Activated T-cell treated with anti-CD3 and anti-CD28 coated beads, Interleukin-2, amount 50 U/mL, for 24 hours (primary cell): ENCODE results near the gene TMED10.
"Not testable (repeated sequence)": the region's sequence is repeated elsewhere in the genome, so short reads cannot be mapped to it uniquely, and the experiment has no call there.

Experiments used
- DNase-seq: peaks from one replicate; pipeline ENCODE4 v3.0.0-alpha.2; 2020
- H3K27ac Mint-ChIP-seq: 2 replicates; pipeline ENCODE4 v1.8.0; 2020; ENCODE audit warnings: mild to moderate bottlenecking, mixed read lengths
- H3K27me3 Mint-ChIP-seq: 2 replicates; pipeline ENCODE4 v1.8.0; 2020; ENCODE audit warnings: mixed read lengths
- H3K36me3 Mint-ChIP-seq: 2 replicates; pipeline ENCODE4 v1.8.0; 2020; ENCODE audit warnings: low read depth, mixed read lengths
- H3K4me1 Mint-ChIP-seq: 2 replicates; pipeline ENCODE4 v1.8.0; 2020; ENCODE audit warnings: low read depth, mixed read lengths
- H3K4me3 Mint-ChIP-seq: 2 replicates; pipeline ENCODE4 v1.8.0; 2020; ENCODE audit warnings: mild to moderate bottlenecking, moderate library complexity, mixed read lengths
- H3K9me3 Mint-ChIP-seq: 2 replicates; pipeline ENCODE4 v1.8.0; 2020; ENCODE audit warnings: mixed read lengths

The TMED10 gene

DNA sequence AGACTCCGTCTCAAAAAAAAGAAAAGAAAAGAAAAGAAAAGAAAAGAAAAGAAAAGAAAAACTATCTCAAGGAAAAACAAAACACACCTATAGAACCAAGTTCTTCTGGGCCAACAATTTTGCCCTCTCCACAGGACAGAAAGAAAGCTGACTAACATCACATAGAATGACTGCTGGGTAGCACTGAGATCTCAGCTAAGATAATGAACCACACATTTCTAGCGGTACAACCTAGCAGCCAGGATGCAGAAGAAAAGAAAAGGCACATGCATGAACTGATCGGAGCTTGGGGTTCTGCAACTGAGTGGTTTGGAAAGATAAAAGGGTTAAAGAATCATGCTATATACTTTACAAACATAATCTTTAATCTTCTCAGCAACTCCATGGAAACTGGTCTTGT is 19.5 kb downstream of the TMED10 start:
- H3K27ac Mint-ChIP-seq: peak overlapping the region; percentile 56

DNA sequence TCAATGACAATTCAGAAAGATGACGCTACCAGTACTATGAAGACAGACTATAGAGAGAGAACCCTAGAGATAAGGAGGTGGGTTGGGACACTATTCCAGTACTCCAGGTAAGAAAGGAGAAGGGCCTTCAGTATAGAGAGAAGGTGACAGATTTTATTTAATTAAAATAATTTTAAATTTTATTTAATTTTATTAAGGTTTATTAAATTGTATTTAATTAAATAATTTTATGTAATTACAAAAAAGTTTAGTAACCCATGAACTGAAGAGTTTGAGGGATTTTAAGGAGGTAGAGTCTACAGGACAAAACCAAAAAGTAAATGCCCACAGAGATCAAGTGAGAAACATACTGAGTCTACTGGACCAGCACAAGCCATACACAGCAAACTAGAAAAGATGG is 20.3 kb downstream of the TMED10 start:
- Mint-ChIP-seq H3K9me3 (no peaks in the 10 kb centered on the region), H3K27ac (no peak overlapping the region), H3K4me1 (peaks cover 65% of the 10 kb centered on the region), H3K36me3 (peaks cover 40% of the 10 kb centered on the region), H3K4me3 (no peak overlapping the region), H3K27me3 (no peaks in the 10 kb centered on the region)
- DNase-seq: no peak

More for the DNA sequence above, 19.5 kb downstream of the TMED10 start:
- H3K9me3 Mint-ChIP-seq: no peaks in the 10 kb centered on the region
- H3K4me1 Mint-ChIP-seq: peaks cover 68% of the 10 kb centered on the region
- no peak overlapping the region for H3K4me3 Mint-ChIP-seq
- H3K27me3 Mint-ChIP-seq: no peaks in the 10 kb centered on the region
- H3K36me3 Mint-ChIP-seq: peaks cover 40% of the 10 kb centered on the region
- no peak for DNase-seq

DNA sequence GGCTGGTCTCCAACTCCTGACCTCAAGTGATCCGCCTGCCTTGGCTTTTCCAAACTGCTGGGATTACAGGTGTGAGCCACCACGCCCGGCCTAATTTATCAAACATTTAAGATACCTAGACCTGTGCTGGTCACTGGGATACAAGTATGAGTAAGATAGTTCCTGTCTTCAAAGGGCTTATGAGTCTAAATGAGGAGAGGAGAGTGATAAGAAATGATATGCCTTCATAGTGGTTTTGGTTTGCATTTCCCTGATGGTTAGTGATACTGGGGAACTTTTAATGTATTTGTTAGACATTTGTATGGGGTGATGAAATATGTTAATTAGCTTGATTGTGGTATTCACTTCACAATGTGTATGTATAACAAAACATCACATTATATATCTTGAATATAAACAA is 21.2 kb downstream of the TMED10 start:
- Mint-ChIP-seq H3K27me3 (no peaks in the 10 kb centered on the region), H3K9me3 (no peaks in the 10 kb centered on the region), H3K4me3 (no peak overlapping the region), H3K27ac (peak overlapping the region; percentile 38), H3K4me1 (peaks cover 57% of the 10 kb centered on the region), H3K36me3 (peaks cover 43% of the 10 kb centered on the region)
- DNase-seq: no peak

DNA sequence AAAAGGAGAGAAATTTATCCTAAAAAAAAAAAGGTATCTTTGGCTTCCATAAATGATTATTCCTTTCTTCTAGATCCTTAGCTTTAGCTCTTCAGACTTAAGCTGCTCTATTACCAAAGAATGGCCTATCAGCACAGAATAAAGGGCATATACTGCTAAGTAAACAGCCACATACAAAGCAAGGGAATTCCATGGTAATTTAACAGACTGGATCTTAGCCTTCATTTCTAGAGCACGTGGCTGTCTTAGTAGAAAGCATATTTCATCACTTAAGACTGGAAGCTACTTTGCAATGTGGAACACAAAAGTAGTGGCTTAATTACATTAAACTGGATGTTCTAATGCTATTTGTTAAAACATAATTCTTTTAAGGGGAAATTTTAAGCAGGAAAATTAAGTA is 23.1 kb downstream of the TMED10 start:
- Mint-ChIP-seq H3K27ac (no peak overlapping the region), H3K36me3 (peaks cover 47% of the 10 kb centered on the region), H3K4me1 (peaks cover 52% of the 10 kb centered on the region), H3K4me3 (no peak overlapping the region), H3K9me3 (no peaks in the 10 kb centered on the region), H3K27me3 (no peaks in the 10 kb centered on the region)
- no peak for DNase-seq

DNA sequence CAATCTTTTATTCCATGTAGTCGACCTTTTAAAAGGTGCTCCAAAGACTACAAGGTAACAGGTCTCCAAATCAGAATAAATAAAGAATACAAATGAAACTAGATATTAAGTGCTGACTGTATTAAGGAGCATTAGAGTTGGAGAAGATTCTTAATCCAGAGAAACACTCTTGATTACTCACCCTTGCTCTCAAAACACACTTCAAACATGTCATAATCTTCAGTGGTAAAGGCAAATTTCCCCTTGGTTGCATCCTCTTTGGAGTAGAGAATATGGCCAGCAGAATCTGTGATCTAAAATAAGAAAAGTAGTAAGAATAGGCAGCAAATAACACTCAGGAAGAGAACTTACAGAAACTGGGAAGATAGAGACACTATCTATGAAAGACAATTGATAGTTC is 24.6 kb downstream of the TMED10 start:
- DNase-seq: no peak
- no peak overlapping the region for H3K27ac Mint-ChIP-seq
- peaks cover 46% of the 10 kb centered on the region for H3K4me1 Mint-ChIP-seq
- H3K36me3 Mint-ChIP-seq: peaks cover 44% of the 10 kb centered on the region
- H3K27me3 Mint-ChIP-seq: no peaks in the 10 kb centered on the region
- H3K4me3 Mint-ChIP-seq: no peak overlapping the region
- H3K9me3 Mint-ChIP-seq: no peaks in the 10 kb centered on the region

DNA sequence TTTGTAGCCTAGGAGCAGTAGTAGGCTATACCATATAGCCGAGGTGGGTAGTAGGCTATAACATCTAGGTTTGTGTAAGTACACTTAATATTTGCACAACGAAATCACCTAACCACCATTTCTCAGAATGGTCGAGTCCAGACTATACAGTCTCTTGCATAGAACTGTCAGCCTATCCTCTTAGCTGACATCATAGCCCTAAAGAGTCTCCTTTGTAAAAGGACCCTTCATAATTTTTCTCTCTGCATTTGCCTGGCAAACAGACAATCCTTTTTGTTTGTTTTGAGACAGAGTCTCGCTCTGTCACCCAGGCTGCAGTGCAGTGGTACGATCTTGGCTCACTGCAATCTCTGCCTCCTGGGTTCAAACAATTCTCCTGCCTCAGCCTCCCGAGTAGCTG is 25.8 kb downstream of the TMED10 start:
- Mint-ChIP-seq H3K4me1 (peaks cover 45% of the 10 kb centered on the region), H3K36me3 (peaks cover 53% of the 10 kb centered on the region)
- not testable (repeated sequence) for H3K27me3 Mint-ChIP-seq, H3K27ac Mint-ChIP-seq, DNase-seq, H3K9me3 Mint-ChIP-seq, H3K4me3 Mint-ChIP-seq

DNA sequence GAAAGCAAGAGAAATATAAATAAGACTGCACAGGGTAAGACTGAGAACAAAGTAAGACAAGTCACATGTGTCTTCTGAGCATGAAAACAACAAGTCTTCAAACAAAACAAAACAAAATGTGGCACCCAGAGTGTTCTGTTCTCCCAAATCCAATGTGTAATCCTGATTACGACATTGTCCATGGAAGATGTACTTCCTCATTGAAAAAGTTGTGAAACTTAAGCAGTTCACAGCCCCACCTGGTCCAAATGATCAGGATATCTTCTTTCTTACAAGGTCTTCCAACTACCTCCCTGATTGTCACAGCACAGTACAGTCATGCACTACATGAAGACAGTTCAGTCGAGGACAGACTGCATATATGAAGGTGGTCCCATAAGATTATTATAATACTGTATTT is 26.3 kb downstream of the TMED10 start:
- Mint-ChIP-seq H3K4me3 (no peak overlapping the region), H3K9me3 (no peaks in the 10 kb centered on the region), H3K4me1 (peaks cover 44% of the 10 kb centered on the region), H3K36me3 (peaks cover 54% of the 10 kb centered on the region), H3K27ac (no peak overlapping the region), H3K27me3 (no peaks in the 10 kb centered on the region)
- DNase-seq: no peak

DNA sequence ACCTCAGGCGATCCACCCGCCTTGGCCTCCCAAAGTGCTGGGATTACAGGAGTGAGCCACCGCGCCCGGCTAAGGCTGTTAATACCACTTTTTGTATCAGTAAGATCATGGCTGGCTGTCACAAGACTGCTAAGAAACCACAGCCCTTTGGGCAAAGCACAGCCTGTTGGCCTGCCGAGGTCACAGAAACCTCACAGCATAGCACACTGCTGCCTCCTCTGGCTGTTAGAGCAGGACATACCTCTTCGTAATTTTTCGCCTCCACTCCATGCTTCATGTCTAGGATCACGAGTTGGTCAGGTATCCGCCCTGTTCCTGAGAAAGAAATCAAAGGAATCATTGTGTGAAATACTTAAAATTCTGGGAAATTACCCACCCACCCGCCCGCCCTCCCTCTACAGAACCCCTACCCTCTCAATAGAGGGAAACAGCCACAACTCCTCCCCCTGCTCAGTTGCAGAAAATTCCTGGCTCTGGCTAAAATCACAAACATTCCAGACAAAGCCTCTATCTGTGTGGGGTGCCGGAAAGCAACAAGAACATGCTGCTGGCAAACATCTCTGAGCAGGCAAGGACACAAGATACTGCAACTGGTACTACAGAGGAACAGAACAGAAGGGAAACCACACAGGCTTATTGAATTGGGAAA is 28.9 kb downstream of the TMED10 start:
- peak overlapping the region; percentile 63 for H3K27ac Mint-ChIP-seq

DNA sequence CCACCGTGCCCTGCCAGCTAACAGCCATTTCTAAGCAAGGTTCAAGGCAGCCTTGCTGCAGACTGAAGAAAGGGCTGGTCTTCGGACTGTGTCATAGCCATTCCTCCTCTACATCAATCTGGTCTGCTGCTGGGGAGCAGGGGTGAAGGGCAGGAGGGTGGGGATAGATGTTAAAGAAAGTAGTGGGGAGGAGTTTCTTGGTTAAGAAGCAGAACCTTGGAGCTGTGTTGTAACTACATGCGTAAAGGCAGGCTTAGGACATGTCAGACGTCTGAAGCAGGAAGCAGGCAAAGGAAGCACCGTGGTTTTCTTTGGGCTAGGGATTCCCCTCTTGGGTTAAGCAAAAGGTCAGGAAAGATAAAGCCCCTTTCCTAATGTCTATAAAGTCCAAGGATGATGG is 31.5 kb downstream of the TMED10 start:
- H3K27me3 Mint-ChIP-seq: no peaks in the 10 kb centered on the region
- peaks cover 59% of the 10 kb centered on the region for H3K4me1 Mint-ChIP-seq
- no peak for DNase-seq
- H3K9me3 Mint-ChIP-seq: no peaks in the 10 kb centered on the region
- H3K36me3 Mint-ChIP-seq: peaks cover 52% of the 10 kb centered on the region
- H3K4me3 Mint-ChIP-seq: no peak overlapping the region
- peak overlapping the region; percentile 1 for H3K27ac Mint-ChIP-seq

More for the DNA sequence above, 28.9 kb downstream of the TMED10 start:
- H3K36me3 Mint-ChIP-seq: peaks cover 71% of the 10 kb centered on the region
- DNase-seq: no peak
- H3K9me3 Mint-ChIP-seq: no peaks in the 10 kb centered on the region
- H3K4me1 Mint-ChIP-seq: peaks cover 55% of the 10 kb centered on the region
- no peaks in the 10 kb centered on the region for H3K27me3 Mint-ChIP-seq
- no peak overlapping the region for H3K4me3 Mint-ChIP-seq

DNA sequence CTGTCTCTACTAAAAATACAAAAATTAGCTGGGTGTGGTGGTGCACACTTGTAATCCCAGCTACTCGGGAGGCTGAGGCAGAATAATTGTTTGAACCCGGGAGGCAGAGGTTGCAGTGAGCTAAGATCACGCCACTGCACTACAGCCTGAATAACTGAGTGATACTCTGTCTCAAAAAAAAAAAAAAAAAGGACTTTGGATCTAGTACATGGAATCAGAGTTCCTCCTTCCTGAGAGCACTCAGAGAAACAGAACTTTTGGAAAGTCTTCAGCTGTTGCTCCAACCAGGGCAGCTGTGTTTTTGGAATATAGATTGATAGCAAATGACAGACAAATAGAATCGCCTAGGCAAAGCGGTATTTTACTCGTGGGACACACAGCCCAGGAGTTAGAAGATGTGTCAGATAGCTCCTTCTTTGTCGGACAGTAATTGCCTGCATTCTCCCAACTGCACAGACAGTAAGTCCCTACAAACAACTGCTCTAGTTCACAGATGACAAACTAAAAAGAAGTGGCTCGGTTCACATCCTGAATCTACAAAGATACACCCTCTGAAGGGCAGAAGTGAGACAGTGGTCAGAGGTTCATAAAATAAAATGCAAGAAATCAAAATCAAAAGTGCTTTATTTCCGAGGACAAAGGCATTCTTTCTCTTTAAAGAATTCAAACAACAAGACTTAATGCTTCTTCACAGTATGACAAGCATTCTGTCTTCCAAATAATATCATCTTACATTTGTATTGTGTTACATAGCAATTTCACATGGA is 32.5 kb downstream of the TMED10 start:
- H3K4me3 Mint-ChIP-seq: no peak overlapping the region
- no peaks in the 10 kb centered on the region for H3K27me3 Mint-ChIP-seq
- DNase-seq: no peak
- no peak overlapping the region for H3K27ac Mint-ChIP-seq
- H3K4me1 Mint-ChIP-seq: peaks cover 63% of the 10 kb centered on the region
- peaks cover 52% of the 10 kb centered on the region for H3K36me3 Mint-ChIP-seq
- no peaks in the 10 kb centered on the region for H3K9me3 Mint-ChIP-seq

DNA sequence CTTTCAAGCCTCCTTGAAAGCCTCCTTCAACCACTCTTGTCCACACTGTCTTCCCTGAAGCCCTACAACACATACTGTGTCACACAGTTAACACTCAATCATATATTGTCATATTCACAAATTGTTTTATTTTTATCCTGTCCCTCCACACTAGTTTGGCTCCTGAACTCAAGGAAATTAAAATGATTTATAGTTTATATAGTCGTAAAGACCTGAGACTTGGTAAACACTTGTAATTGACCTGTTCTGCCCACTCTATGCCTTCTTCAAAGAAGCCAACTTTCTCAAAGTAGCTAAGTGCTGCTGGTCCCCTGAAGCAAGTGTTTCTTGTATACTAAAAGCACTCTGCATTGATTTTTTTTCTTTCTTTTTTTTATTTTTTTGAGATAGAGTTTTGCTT is 33.9 kb downstream of the TMED10 start:
- Mint-ChIP-seq H3K9me3 (no peaks in the 10 kb centered on the region), H3K36me3 (peaks cover 51% of the 10 kb centered on the region), H3K27me3 (no peaks in the 10 kb centered on the region), H3K4me1 (peaks cover 66% of the 10 kb centered on the region), H3K4me3 (no peak overlapping the region), H3K27ac (peak overlapping the region; percentile 6)
- no peak for DNase-seq

DNA sequence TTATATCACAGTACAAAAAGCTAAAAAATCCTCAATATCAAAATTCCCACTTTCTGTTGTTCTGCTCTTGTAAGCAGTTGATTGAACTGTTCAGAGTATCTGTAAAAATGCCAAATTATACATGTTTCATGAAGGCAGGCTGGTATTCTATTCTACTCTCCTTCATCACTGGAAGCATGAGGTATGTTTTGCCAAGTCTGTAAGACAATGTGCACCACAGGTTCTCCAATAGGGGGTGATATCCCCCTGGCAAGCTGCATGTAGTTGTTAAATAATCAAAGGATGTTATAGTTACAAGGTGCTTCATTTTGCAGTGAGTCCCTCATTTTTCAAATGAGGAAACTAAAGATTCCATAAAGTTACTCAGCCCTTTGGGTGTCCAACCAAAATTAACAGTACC is 34.4 kb downstream of the TMED10 start:
- Mint-ChIP-seq H3K4me1 (peaks cover 66% of the 10 kb centered on the region), H3K4me3 (no peak overlapping the region), H3K27me3 (no peaks in the 10 kb centered on the region), H3K27ac (peak overlapping the region; percentile 27), H3K9me3 (no peaks in the 10 kb centered on the region), H3K36me3 (peaks cover 50% of the 10 kb centered on the region)
- no peak for DNase-seq

DNA sequence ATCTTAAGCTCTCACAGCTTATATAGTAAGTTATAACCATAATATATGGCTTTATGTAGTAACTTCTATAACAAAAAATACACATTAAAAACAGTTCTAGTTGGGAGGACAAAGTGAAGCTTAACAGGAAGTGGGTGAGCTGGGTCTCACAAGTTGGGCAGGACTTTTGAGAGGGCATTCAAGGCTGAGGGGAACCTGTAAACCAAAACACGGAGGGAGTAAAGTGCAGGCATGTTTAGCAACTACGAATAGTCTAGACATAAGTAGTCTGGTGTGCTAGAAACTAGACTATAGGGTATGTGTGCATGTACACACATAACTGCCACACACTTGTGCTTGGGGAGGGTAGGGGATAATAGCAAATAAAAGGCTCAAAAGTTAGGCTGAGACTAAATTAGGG is 35.4 kb downstream of the TMED10 start:
- Mint-ChIP-seq H3K4me3 (no peak overlapping the region), H3K27me3 (no peaks in the 10 kb centered on the region), H3K36me3 (peaks cover 48% of the 10 kb centered on the region), H3K4me1 (peaks cover 60% of the 10 kb centered on the region), H3K27ac (peak overlapping the region; percentile 79), H3K9me3 (no peaks in the 10 kb centered on the region)
- DNase-seq: no peak

DNA sequence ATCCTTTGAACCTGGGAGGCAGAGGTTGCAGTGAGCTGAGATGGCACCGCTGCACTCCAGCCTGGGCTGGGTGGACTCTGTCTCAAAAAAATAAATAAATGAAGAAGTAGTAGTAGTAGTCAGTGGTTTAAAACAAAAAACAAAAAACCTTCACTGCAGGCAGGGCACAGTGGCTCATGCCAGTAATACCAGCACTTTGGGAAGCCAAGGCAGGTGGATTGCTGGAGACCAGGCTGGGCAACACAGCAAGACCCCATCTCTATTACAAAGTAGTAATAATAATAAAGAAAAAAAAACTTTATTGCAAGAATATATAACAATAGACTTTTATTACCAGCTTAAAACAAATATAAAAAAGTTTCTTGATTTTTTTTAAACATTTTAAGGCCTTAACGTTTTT is 35.8 kb downstream of the TMED10 start:
- Mint-ChIP-seq H3K36me3 (peaks cover 50% of the 10 kb centered on the region), H3K27ac (no peak overlapping the region), H3K4me1 (peaks cover 58% of the 10 kb centered on the region), H3K9me3 (no peaks in the 10 kb centered on the region), H3K4me3 (no peak overlapping the region), H3K27me3 (no peaks in the 10 kb centered on the region)
- no peak for DNase-seq

DNA sequence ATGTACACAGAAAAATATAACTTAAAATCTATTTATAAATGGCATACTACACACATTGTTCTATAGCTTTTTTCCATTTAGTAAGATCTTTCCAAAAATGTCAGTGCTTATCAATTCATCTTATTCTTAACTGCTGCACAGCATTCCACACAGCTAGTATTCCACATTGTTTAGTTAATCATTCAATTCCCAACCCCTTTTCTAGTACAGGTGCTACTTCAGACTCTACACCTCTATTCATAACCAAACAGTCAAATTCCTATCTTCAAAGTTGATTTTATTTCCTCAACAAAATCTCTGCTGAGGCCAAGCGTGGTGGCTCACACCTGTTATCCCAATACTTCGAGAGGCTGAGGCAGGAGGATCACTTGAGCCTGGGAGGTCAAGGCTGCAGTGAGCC is 37.2 kb downstream of the TMED10 start:
- no peak for DNase-seq
- Mint-ChIP-seq H3K27me3 (no peaks in the 10 kb centered on the region), H3K27ac (peak overlapping the region; percentile 51), H3K4me3 (no peak overlapping the region), H3K36me3 (peaks cover 51% of the 10 kb centered on the region), H3K4me1 (peaks cover 47% of the 10 kb centered on the region), H3K9me3 (no peaks in the 10 kb centered on the region)
